Measurements from ENCODE around the gene TFCP2L1.

- TF ChIP-seq, protein P1, sequence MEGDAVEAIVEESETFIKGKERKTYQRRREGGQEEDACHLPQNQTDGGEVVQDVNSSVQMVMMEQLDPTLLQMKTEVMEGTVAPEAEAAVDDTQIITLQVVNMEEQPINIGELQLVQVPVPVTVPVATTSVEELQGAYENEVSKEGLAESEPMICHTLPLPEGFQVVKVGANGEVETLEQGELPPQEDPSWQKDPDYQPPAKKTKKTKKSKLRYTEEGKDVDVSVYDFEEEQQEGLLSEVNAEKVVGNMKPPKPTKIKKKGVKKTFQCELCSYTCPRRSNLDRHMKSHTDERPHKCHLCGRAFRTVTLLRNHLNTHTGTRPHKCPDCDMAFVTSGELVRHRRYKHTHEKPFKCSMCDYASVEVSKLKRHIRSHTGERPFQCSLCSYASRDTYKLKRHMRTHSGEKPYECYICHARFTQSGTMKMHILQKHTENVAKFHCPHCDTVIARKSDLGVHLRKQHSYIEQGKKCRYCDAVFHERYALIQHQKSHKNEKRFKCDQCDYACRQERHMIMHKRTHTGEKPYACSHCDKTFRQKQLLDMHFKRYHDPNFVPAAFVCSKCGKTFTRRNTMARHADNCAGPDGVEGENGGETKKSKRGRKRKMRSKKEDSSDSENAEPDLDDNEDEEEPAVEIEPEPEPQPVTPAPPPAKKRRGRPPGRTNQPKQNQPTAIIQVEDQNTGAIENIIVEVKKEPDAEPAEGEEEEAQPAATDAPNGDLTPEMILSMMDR (conservative IDR thresholded peaks at IDR 0.05 in 1 of 2, IDR thresholded peaks at IDR 0.05 in 1 of 2; ENCODE audit: low read depth in 1 of 2, low read length in 2 of 2), result no peak
- TF ChIP-seq EZH2 (IDR thresholded peaks at IDR 0.05; ENCODE audit: low read length, missing control alignments), result no peak
Observed at GRCh38 chr2:121210691-121211090, 74.3 kb downstream of the TFCP2L1 start.

All from fibroblast of lung (primary cell).